ENCODE data around the gene PARD3B.

The PARD3B gene

GRCh38 chr2:205511641-205512040, 966.4 kb downstream of the PARD3B start:
- no peak for DNase-seq (ENCODE audit: low read depth)

- DNase-seq (ENCODE audit: low read depth): no peak
These were observed 975.0 kb downstream of the PARD3B start for GRCh38 chr2:205520311-205520710.

- DNase-seq (ENCODE audit: low read depth): no peak
These were observed 979.4 kb downstream of the PARD3B start for GRCh38 chr2:205524656-205525055.

DNA sequence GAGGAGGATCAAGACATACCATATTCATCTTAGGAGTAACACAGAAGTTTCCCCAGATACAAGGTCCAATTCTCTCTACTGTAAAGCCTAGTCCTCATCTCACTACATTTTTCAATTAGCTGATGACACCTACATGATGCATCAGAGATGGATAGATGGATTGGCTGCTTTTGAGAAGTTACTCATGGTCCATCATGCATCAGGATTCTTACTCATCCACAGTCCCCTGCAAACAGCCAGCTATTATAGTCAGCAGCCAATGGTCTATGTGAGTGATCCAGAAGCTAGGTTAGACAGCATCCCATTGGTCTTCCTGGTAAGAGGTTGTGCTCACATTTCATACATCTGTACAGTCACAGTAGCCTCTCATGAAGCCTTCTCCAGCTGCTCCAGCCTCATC, 982.5 kb downstream of the PARD3B start:
- DNase-seq (ENCODE audit: low read depth): no peak

GRCh38 chr2:205531072-205531471, 985.8 kb downstream of the PARD3B start:
- no peak for DNase-seq (ENCODE audit: low read depth)

- DNase-seq (ENCODE audit: low read depth): no peak
These were observed 986.3 kb downstream of the PARD3B start for GRCh38 chr2:205531489-205532148.

- no peak for DNase-seq (ENCODE audit: low read depth)
These were observed 989.7 kb downstream of the PARD3B start for GRCh38 chr2:205535001-205535400.

- DNase-seq (ENCODE audit: low read depth): no peak
These were observed 994.3 kb downstream of the PARD3B start for GRCh38 chr2:205539603-205540002.

- no peak for DNase-seq (ENCODE audit: low read depth)
These were observed 994.8 kb downstream of the PARD3B start for GRCh38 chr2:205540036-205540435.

- DNase-seq (ENCODE audit: low read depth): no peak
These were observed 998.1 kb downstream of the PARD3B start for GRCh38 chr2:205543262-205543843.

GRCh38 chr2:205543937-205544702, 998.8 kb downstream of the PARD3B start:
- DNase-seq (ENCODE audit: low read depth): no peak

- no peak for DNase-seq (ENCODE audit: low read depth)
These were observed 1000.9 kb downstream of the PARD3B start for GRCh38 chr2:205545971-205546816.

DNA sequence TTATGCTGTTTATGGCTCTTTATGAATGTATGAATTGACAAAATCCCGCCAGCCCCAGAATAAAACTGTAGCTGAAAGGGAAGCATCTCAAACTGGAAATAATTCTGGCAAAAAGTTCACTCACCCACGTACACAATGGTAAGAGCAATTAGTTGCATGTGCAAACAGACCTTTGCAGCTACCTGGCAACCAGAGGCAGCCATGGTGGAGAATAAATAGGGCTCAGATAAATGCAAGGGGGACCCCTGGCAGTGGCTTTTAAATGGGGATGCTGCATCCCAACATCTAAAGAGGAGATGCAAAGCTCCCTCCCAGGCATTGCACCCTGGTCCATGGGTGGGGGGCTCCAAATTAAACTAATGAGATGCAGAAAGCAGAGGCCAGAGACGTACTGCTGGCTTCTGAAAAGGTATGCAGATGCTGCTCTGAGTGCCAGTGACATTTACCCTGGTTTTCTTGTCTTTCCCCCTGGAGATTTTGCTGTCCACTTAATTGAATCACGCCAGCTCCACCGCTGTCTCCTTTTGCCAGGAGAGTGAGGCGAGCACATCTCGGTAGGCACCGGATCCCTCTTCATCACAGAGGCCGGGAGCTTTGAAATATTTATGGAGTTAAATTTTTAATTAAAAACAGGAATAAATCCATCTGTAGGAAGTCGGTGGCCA, 1010.4 kb downstream of the PARD3B start:
- no peak for DNase-seq (ENCODE audit: low read depth)

- no peak for DNase-seq (ENCODE audit: low read depth)
These were observed 1011.1 kb downstream of the PARD3B start for GRCh38 chr2:205556357-205556756.

GRCh38 chr2:205556841-205557539, 1011.7 kb downstream of the PARD3B start:
- DNase-seq (ENCODE audit: low read depth): no peak

DNA sequence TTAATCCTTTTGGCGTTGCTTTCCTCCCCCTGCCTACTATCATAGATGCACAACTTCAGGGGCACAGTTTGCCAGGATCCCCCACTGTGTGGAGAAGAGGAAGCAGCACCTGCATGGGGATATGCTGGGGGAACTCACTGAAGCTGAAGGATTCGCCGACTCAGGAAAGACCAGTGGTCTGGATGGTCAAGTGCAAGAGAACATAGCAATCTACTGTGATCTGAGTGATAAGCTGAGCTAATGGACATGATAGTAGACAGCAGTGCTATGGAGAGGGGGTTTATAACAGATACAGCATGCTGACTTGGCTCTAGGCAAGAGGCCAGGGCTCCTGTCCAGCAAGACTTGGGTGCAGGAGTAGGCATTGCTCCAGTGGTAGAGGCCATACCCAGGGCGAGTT, 1012.6 kb downstream of the PARD3B start:
- DNase-seq (ENCODE audit: low read depth): no peak

GRCh38 chr2:205561441-205561840, 1016.2 kb downstream of the PARD3B start:
- DNase-seq (ENCODE audit: low read depth): no peak

DNA sequence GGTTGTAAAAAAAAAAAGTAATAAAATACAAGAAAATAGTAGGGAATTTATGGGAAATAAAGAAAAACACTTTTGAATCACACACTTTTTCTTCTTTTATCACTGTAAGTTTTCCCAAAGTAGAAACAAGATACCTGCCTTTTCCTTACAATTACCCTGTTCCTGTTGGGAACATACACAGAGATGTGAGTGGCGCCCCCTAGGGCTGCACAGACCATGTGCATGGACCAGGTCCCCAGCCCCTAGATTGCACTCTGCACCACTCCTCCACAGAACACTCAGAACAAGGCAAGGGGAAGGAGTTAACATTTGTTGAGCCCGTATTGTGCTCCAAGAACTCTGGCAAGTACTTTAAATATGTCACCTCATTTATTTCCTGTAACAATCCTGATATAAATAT, 1018.4 kb downstream of the PARD3B start:
- DNase-seq (ENCODE audit: low read depth): no peak

- no peak for DNase-seq (ENCODE audit: low read depth)
These were observed 1019.3 kb downstream of the PARD3B start for GRCh38 chr2:205564346-205565141.

DNA sequence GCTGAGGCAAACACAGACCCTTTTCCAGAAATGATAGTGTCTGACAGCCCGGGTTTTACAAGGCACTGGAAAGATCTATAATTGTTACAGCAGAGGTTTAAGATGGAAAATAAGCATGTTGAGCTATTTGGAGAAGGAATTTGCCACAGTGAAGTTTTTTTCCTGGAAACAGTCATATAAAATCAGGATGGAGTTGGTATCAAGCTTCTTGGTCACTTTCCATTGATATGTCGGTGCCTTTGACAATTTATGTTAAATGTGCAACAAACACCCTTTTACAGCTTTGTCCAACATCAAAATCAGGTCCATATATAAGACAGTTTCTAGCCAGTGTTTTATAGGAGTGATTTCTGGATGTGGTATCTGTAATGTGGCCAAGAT, 1019.9 kb downstream of the PARD3B start:
- no peak for DNase-seq (ENCODE audit: low read depth)
